Adrenal gland (tissue), 5 donors: Measurements from ENCODE around the gene PRKAR1B.

Experiments used
- POLR2A ChIP-seq, 2 donors: fragments of 450-650 bp; IDR thresholded peaks; one replicate each; pipeline ENCODE4 v1.6.1; 2017; ENCODE audit warnings: antibody characterized with exemption in 2 of 2, mild to moderate bottlenecking in 2 of 2, moderate library complexity in 1 of 2
- TF ChIP-seq, protein P1 (sequence below), 6 experiments: fragments of 450-650 bp in 4 of 6; fragments of 200-600 bp in 2 of 6; sonication (generic) in 1 of 6; IDR thresholded peaks; 1 replicate in 5 of 6; 2 replicates in 1 of 6; pipeline versions ENCODE4 v1.5.1 to v1.8.0; 2016 to 2021; ENCODE audit warnings: antibody characterized with exemption in 6 of 6, mild to moderate bottlenecking in 2 of 6, moderate library complexity in 1 of 6
- donor health status: DM: no; HTN: no; CAD: no.

DNA sequence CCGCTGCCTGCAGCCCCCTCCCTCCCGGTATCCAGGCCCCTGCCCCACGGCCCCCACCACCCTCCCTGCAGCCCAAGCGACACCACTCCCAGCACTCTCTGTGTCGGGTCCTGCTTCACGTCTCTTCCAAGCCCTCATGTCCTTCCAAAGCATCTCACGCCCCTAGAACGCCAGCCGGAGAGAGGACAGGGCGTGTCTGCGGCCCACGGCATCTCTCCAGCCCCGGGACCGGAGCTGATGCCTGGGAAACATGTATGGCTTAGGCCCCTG is 156.3 kb downstream of the PRKAR1B start:
- TF ChIP-seq, protein P1, sequence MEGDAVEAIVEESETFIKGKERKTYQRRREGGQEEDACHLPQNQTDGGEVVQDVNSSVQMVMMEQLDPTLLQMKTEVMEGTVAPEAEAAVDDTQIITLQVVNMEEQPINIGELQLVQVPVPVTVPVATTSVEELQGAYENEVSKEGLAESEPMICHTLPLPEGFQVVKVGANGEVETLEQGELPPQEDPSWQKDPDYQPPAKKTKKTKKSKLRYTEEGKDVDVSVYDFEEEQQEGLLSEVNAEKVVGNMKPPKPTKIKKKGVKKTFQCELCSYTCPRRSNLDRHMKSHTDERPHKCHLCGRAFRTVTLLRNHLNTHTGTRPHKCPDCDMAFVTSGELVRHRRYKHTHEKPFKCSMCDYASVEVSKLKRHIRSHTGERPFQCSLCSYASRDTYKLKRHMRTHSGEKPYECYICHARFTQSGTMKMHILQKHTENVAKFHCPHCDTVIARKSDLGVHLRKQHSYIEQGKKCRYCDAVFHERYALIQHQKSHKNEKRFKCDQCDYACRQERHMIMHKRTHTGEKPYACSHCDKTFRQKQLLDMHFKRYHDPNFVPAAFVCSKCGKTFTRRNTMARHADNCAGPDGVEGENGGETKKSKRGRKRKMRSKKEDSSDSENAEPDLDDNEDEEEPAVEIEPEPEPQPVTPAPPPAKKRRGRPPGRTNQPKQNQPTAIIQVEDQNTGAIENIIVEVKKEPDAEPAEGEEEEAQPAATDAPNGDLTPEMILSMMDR (IDR thresholded peaks at IDR 0.05): no peak
- no peak for TF ChIP-seq POLR2A (IDR thresholded peaks at IDR 0.05)
